K562 (cell line): Measurements from ENCODE around the gene MAPKAPK2. TPM values are rescaled to one million over a fixed set of nuclear protein-coding genes. Genes with fewer than 3 reads are reported as not detected.

Source experiments
- ATAC-seq: fragments of 200-7000 bp; cut with Tn5 transposase; 3 replicates; pipeline ENCODE4 v1.9.1; 2020; ENCODE audit warnings: moderate library complexity
- BruUV-seq: library from RNA; stranded (reverse); fragments of 400-500 nt; replicated peaks from 2 replicates; lab custom pipeline; 2021; lab: Mats Ljungman, UMichigan
- CTCF ChIA-PET: fragments of 300-600 bp; formaldehyde crosslinking; extraction: SDS; loops from one replicate; lab custom pipeline; 2021; ENCODE audit warnings: low intra/inter-chr PET ratio; lab: Yijun Ruan, JAX
- POLR2A ChIA-PET: fragments of 300-600, 350-650 bp; sonication (Branson Sonifier 250); formaldehyde crosslinking; extraction: SDS; loops from one replicate; lab custom pipeline; 2021; ENCODE audit warnings: antibody characterized with exemption, inconsistent platforms; lab: Yijun Ruan, JAX
- DNase-seq, 4 experiments: peaks; one replicate each; pipeline versions ENCODE4 v3.0.0 to v3.0.0-alpha.2; 2011 to 2018; ENCODE audit warnings: low spot score in 3 of 4, mixed read lengths in 3 of 4; ENCODE audit errors: extremely low read depth in 1 of 4
- FAIRE-seq: peaks from 2 replicates; lab custom pipeline; 2011; peaks lifted over from hg19 to GRCh38; lab: Jason Lieb, UNC
- H2AFZ ChIP-seq: 2 replicates; pipeline ENCODE4 v1.6.0; 2011; ENCODE audit warnings: low read depth, low read length, control low read depth, inconsistent platforms
- H3K27ac ChIP-seq: fragments of 200-600 bp; 3 replicates; pipeline ENCODE4 v1.8.0; 2011; ENCODE audit warnings: low read depth, mild to moderate bottlenecking, control low read depth, inconsistent platforms, low read length, moderate library complexity, mixed read lengths; ENCODE audit errors: extremely low read depth
- H3K27me3 ChIP-seq, 2 experiments: fragments of 300-600 bp in 1 of 2; 2 replicates in 1 of 2; 3 replicates in 1 of 2; pipeline versions ENCODE4 v1.6.0 to v1.8.0; 2011; ENCODE audit warnings: inconsistent platforms in 2 of 2, low read length in 2 of 2, mild to moderate bottlenecking in 1 of 2, mixed read lengths in 1 of 2, moderate library complexity in 1 of 2; ENCODE audit not compliant: control insufficient read depth in 2 of 2, insufficient read depth in 2 of 2
- H3K36me3 ChIP-seq: fragments of 300-600 bp; 3 replicates; pipeline ENCODE4 v1.8.0; 2011; ENCODE audit warnings: mild to moderate bottlenecking, low read length, inconsistent platforms; ENCODE audit not compliant: control insufficient read depth, insufficient read depth
- H3K4me1 ChIP-seq, 2 experiments: fragments of 200-600 bp in 1 of 2; replicated peaks in 1 of 2; 2 replicates in 1 of 2; 3 replicates in 1 of 2; pipeline versions ENCODE4 v1.5.1 to v1.8.0; 2011; ENCODE audit warnings: inconsistent platforms in 2 of 2, low read length in 2 of 2, mild to moderate bottlenecking in 1 of 2, mixed read lengths in 1 of 2, moderate library complexity in 1 of 2; ENCODE audit not compliant: control insufficient read depth in 2 of 2, insufficient read depth in 2 of 2
- H3K4me2 ChIP-seq: 2 replicates; pipeline ENCODE4 v1.6.1; 2011; ENCODE audit warnings: low read length, control low read depth, inconsistent platforms, mixed read lengths; ENCODE audit not compliant: insufficient read depth
- H3K4me3 ChIP-seq: fragments of 200-600 bp; sonication (generic), shearing (Covaris generic); 2 replicates; pipeline ENCODE4 v1.5.1; 2016; ENCODE audit warnings: control low read depth, inconsistent platforms
- H3K79me2 ChIP-seq: fragments of 200-600 bp; 3 replicates; pipeline ENCODE4 v1.8.0; 2011; ENCODE audit warnings: low read length, inconsistent platforms; ENCODE audit not compliant: control insufficient read depth, insufficient read depth
- H3K9ac ChIP-seq, 2 experiments: 2 replicates each; pipeline versions ENCODE4 v1.6.0 to v1.6.1; 2011; ENCODE audit warnings: low read depth in 2 of 2, low read length in 2 of 2, control low read depth in 1 of 2, inconsistent platforms in 1 of 2, mild to moderate bottlenecking in 1 of 2, mixed read lengths in 1 of 2; ENCODE audit not compliant: insufficient read depth in 1 of 2
- H3K9me1 ChIP-seq: one replicate; pipeline ENCODE4 v1.6.0; 2011; ENCODE audit warnings: inconsistent platforms, mild to moderate bottlenecking, low read length, moderate library complexity; ENCODE audit not compliant: control insufficient read depth, insufficient read depth
- H3K9me3 ChIP-seq: replicated peaks from 2 replicates; pipeline ENCODE4 v1.5.1; 2011; ENCODE audit warnings: low read depth, low read length, inconsistent platforms; ENCODE audit not compliant: control insufficient read depth, insufficient read depth
- H4K20me1 ChIP-seq: replicated peaks from 2 replicates; pipeline ENCODE4 v1.6.1; 2011; ENCODE audit warnings: low read length, inconsistent platforms, mixed read lengths; ENCODE audit not compliant: control insufficient read depth, insufficient read depth
- ATF6 ChIP-seq: sonication (generic); formaldehyde crosslinking; IDR thresholded peaks from 2 replicates; pipeline ENCODE4 v1.4.0; 2020; ENCODE audit warnings: mild to moderate bottlenecking, missing genetic modification reagents
- CTBP1 ChIP-seq: fragments of 450-650 bp; IDR thresholded peaks from 2 replicates; pipeline ENCODE4 v1.6.1; 2016; ENCODE audit warnings: borderline replicate concordance
- LEF1 ChIP-seq: fragments of 450-650 bp; IDR thresholded peaks from 2 replicates; pipeline ENCODE4 v1.6.1; 2016; ENCODE audit warnings: mild to moderate bottlenecking
- WGBS: fragments of 100-300 bp; shearing (Covaris generic); methylation state at CpG from one replicate; pipeline ENCODE4 v1.1.6; 2016; ENCODE audit warnings: low coverage, mixed read lengths; ENCODE audit not compliant: insufficient coverage; ENCODE audit errors: missing lambda C conversion rate; 5-methylcytosine and 5-hydroxymethylcytosine counted together
- in situ Hi-C: fragments of 300-500 bp; cut with MboI; formaldehyde crosslinking; loops from 4 replicates; pipeline ENCODE4 v1.15.0; 2018; ENCODE audit warnings: inconsistent platforms, mixed read lengths
- intact Hi-C: fragments of 100-400 bp; cut with micrococcal nuclease; formaldehyde crosslinking; loops from 2 replicates; pipeline ENCODE4 v1.14.2; 2022
- polyA plus RNA-seq, 8 experiments: library from polyadenylated mRNA; depleted of rRNA in 4 of 8; stranded (reverse) in 5 of 8; unstranded in 3 of 8; fragments of >200 nt; fragmentation: Nextera tagmentation in 2 of 8; fragmentation: Illumina TruSeq in 1 of 8; extraction: Ambion mirVana in 2 of 8; extraction: Trizol in 1 of 8; gene quantifications; 2 replicates each; pipeline versions ENCODE4 v1.2.1 to v1.2.3, GENCODE V29; 2011 to 2014; ENCODE audit warnings: inconsistent platforms in 1 of 8, missing spikeins in 1 of 8
- total RNA-seq, 7 experiments: library from RNA; depleted of rRNA in 6 of 7; stranded (reverse); fragments of >200 nt in 6 of 7; fragmentation: Illumina TruSeq in 2 of 7; extraction: Trizol in 2 of 7; gene quantifications; 2 replicates each; pipeline versions ENCODE4 v1.2.1 to v1.2.3, GENCODE V29; 2011 to 2021; ENCODE audit warnings: low replicate concordance in 1 of 7

The MAPKAPK2 gene
- total and polyA plus RNA-seq, 9 of the 15 experiments (the other 6 are each of a cell fraction or from before 2014, with no cell fraction given): 0.63 to 94.2 (median 52.1) TPM

DNA sequence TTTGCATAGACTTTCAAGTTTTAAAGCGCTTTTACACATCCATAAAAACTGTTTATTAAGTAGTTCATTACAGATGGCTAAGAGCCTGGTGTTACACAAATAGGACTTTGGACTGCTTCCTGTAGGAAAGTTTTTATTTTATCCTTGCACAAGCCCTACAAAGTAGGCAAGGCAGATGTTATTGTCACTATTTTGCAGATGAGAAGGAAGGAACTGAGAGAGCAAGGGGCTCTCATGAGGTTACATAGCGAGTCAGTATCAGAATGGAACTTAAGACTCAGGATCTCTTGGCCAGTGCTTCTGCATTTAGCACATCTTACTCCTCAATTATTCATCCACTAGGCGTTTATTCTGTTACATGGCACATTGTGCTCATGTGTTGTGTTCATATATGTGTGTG is 2.6 kb upstream of the MAPKAPK2 start (continued):
- no peak for TF ChIP-seq ATF6 (CRISPR knock-in tag)

DNA sequence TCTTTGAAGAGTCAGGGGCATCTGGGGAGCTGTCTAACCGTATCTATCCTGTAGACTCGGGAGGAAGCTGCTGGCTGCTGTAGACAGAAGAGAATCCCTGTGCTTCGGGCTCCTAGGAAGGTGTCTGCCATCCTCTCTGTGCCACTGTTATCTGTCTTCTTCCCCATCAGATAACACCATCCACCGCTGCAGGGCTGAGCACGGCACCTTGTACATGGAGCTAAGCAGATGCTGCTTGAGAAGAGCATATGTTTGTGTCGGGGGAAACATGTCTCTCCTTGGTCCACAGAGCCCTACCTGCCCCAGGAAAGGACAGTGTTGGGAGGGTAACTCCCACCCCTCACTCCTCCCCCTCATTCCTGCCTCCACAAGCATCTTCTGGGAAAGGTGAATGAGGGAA is 1.4 kb upstream of the MAPKAPK2 start:
- Histone ChIP-seq H3K9me1 (peaks cover 6% of the 10 kb centered on the region), H4K20me1 (peaks cover 18% of the 10 kb centered on the region), H3K4me3 (no peak overlapping the region), H2AFZ (peak overlapping the region; percentile 35; the same call in 1 of the 2 replicates), H3K27me3 (no peaks in the 10 kb centered on the region; a peak in 1 of 5 replicates), H3K27ac (no peak overlapping the region), H3K9ac (peak overlapping the region in 1 of 2 experiments; percentile 61; a peak in 1 of 4 replicates), H3K4me2 (no peak overlapping the region), H3K9me3 (no peaks in the 10 kb centered on the region), H3K36me3 (no peaks in the 10 kb centered on the region), H3K4me1 (peaks cover 29 to 55% of the 10 kb centered on the region in 2 experiments), H3K79me2 (peaks cover 31% of the 10 kb centered on the region)
- no TSS peak for BruUV-seq
- intact Hi-C loops: no loop called here
- FAIRE-seq (no peak), DNase-seq (no peak), ATAC-seq (no peak)
- CTCF ChIA-PET: no interaction called here
- POLR2A ChIA-PET: interaction anchor here (0.8 to 1.8 kb wide), 4 partner anchors 9 to 48 kb away, joined by 3 to 10 read pairs (median 4); partner anchors contain the start of gene DYRK3
- TF ChIP-seq LEF1: no peak
- TF ChIP-seq CTBP1: peak; percentile 61; the same call in 1 of the 2 replicates
- 32% methylated on average over 6 of the region's 6 CpGs for WGBS
- in situ Hi-C loops: no loop called here
